ENCODE measurements around the gene CCNA1.

GRCh38 chr13:36412736-36413135 lies 19.6 kb upstream of the CCNA1 start:
- no peak for TF ChIP-seq TAF1 (IDR thresholded peaks at IDR 0.05; ENCODE audit: borderline replicate concordance, insufficient read depth, low read length)
- no peak for TF ChIP-seq POLR2AphosphoS5 (IDR thresholded peaks at IDR 0.05; ENCODE audit: low read depth, low read length)
